Pulmonary artery endothelial cell (primary cell): ENCODE results near the gene FRMD8. TPM values are rescaled to one million over a fixed set of nuclear protein-coding genes. Genes with fewer than 3 reads are reported as not detected.
A peak's percentile ranks its signal among the peaks of the same experiment; 100 is the strongest.

Experiments used
- DNase-seq: peaks from one replicate; pipeline ENCODE4 v3.0.0-alpha.2; 2011; ENCODE audit warnings: low read depth, low spot score
- total RNA-seq: library from RNA; depleted of rRNA; stranded (reverse); fragments of >200 nt; gene quantifications from 2 replicates; pipeline ENCODE4 v1.2.3, GENCODE V29; 2014

The FRMD8 gene
- total RNA-seq, 1 donor from 2014 or later: 78.5 TPM

GRCh38 chr11:65375012-65375411, 11.4 kb upstream of the FRMD8 start:
- DNase-seq: no peak

- no peak for DNase-seq
These were observed 10.2 kb upstream of the FRMD8 start for GRCh38 chr11:65376138-65376713.

- no peak for DNase-seq
These were observed 9.4 kb upstream of the FRMD8 start for GRCh38 chr11:65377036-65377435.

GRCh38 chr11:65377777-65378176, 8.7 kb upstream of the FRMD8 start:
- DNase-seq: no peak

GRCh38 chr11:65378208-65378927, 8.1 kb upstream of the FRMD8 start:
- no peak for DNase-seq

- DNase-seq: no peak
These were observed 7.4 kb upstream of the FRMD8 start for GRCh38 chr11:65378928-65379638.

GRCh38 chr11:65379698-65380459, 6.6 kb upstream of the FRMD8 start:
- DNase-seq: no peak

GRCh38 chr11:65380460-65381119, 5.8 kb upstream of the FRMD8 start:
- DNase-seq: no peak

- no peak for DNase-seq
These were observed 4.8 kb upstream of the FRMD8 start for GRCh38 chr11:65381716-65382032.

GRCh38 chr11:65382033-65382803, 4.2 kb upstream of the FRMD8 start, which contains the start of gene SLC25A45:
SLC25A45 (minus strand) TSS chr11:65382646; CDS start chr11:65381951, 695 bp downstream.
- peak; percentile 97 for DNase-seq

- DNase-seq: no peak
These were observed 3.6 kb upstream of the FRMD8 start for GRCh38 chr11:65382804-65383368.

GRCh38 chr11:65383778-65384177, 2.7 kb upstream of the FRMD8 start:
- no peak for DNase-seq

GRCh38 chr11:65384301-65384889, 2.0 kb upstream of the FRMD8 start:
- DNase-seq: no peak

- DNase-seq: no peak
These were observed 2.3 kb downstream of the FRMD8 start for GRCh38 chr11:65388731-65389130.

GRCh38 chr11:65389294-65389980, 3.0 kb downstream of the FRMD8 start:
- no peak for DNase-seq

GRCh38 chr11:65390099-65390941, 3.9 kb downstream of the FRMD8 start:
- DNase-seq: no peak

GRCh38 chr11:65390996-65391395, 4.6 kb downstream of the FRMD8 start:
- DNase-seq: no peak

- no peak for DNase-seq
These were observed 5.9 kb downstream of the FRMD8 start for GRCh38 chr11:65392186-65392829.
